Stomach (tissue), 9 donors: ENCODE measurements around the gene IL1B. TPM values are rescaled to one million over a fixed set of nuclear protein-coding genes. Genes with fewer than 3 reads are reported as not detected.

Experiments
- DNase-seq, 2 donors: peaks; one replicate each; pipeline versions ENCODE4 v3.0.0 to v3.0.0-alpha.2; 2013 to 2019
- H3K27ac ChIP-seq, 5 donors: fragments of 200-600 bp in 4 of 5; sonication (generic) in 4 of 5; one replicate each; pipeline ENCODE4 v1.5.1; 2013 to 2019; ENCODE audit warnings: mild to moderate bottlenecking in 1 of 5, moderate library complexity in 1 of 5
- H3K27me3 ChIP-seq, 3 donors: fragments of 200-600 bp; sonication (generic); one replicate each; pipeline ENCODE4 v1.5.1; 2017 to 2019; ENCODE audit warnings: mixed run types in 1 of 3
- H3K36me3 ChIP-seq, 4 donors: fragments of 200-600 bp; sonication (generic); 1 replicate in 3 of 4; 2 replicates in 1 of 4; pipeline ENCODE4 v1.5.1; 2016 to 2019
- H3K4me1 ChIP-seq, 4 donors: fragments of 200-600 bp; sonication (generic); one replicate each; pipeline ENCODE4 v1.5.1; 2016 to 2019
- H3K4me3 ChIP-seq, 4 donors: fragments of 200-600 bp; sonication (generic) in 3 of 4; one replicate each; pipeline ENCODE4 v1.5.1; 2016 to 2019; ENCODE audit warnings: mild to moderate bottlenecking in 1 of 4
- H3K9me3 ChIP-seq, 4 donors: fragments of 200-600 bp; sonication (generic); one replicate each; pipeline ENCODE4 v1.5.1; 2016 to 2019
- CTCF ChIP-seq, 7 experiments: fragments of 450-650 bp in 4 of 7; fragments of 200-600 bp in 3 of 7; sonication (generic) in 3 of 7; IDR thresholded peaks; one replicate each; pipeline ENCODE4 v1.5.1; 2016 to 2019; ENCODE audit warnings: antibody characterized with exemption in 7 of 7, control low read depth in 2 of 7, mild to moderate bottlenecking in 1 of 7
- EP300 ChIP-seq: sonication (generic); formaldehyde crosslinking; IDR thresholded peaks from one replicate; pipeline ENCODE4 v1.6.1; 2017; ENCODE audit warnings: antibody characterized with exemption
- POLR2A ChIP-seq, 4 donors: fragments of 450-650 bp; IDR thresholded peaks; one replicate each; pipeline ENCODE4 v1.6.1; 2016; ENCODE audit warnings: antibody characterized with exemption in 4 of 4, control low read depth in 2 of 4, mild to moderate bottlenecking in 1 of 4, moderate library complexity in 1 of 4
- POLR2AphosphoS5 ChIP-seq, 3 donors: sonication (generic); formaldehyde crosslinking; IDR thresholded peaks; one replicate each; pipeline ENCODE4 v1.6.1; 2016; ENCODE audit warnings: antibody characterized with exemption in 3 of 3
- WGBS, 5 donors: extraction: QIAGEN DNeasy Blood & Tissue Kit in 3 of 5; methylation state at CpG; one replicate each; pipeline versions ENCODE4 v1.1.5 to v1.1.7; 2013 to 2018; 5-methylcytosine and 5-hydroxymethylcytosine counted together
- intact Hi-C: fragments of 100-400 bp; cut with DNase I; formaldehyde crosslinking; loops from one replicate; pipeline ENCODE4 v1.15.1; 2023; ENCODE audit warnings: low total_unique reads
- polyA plus RNA-seq, 3 donors: library from polyadenylated mRNA; stranded (reverse); fragments of 200-250 nt; gene quantifications; one replicate each; pipeline ENCODE4 v1.2.3, GENCODE V29; 2013
- total RNA-seq, 5 donors: library from RNA; depleted of rRNA; stranded (reverse); fragments of >200 nt; gene quantifications; one replicate each; pipeline versions ENCODE4 v1.1.0 to v1.2.3, GENCODE V29; 2014 to 2016
- donor health status: healthy with polysubstance abuse.
- donor health status: Bipolar disorder and iron deficiency.
- donor health status: healthy.

The IL1B gene
- total and polyA plus RNA-seq, 8 donors: 1.2 to 64.9 (median 14.4) TPM

GRCh38 chr2:112870841-112871835 is 34.6 kb upstream of the IL1B start:
- Histone ChIP-seq H3K36me3 (no peaks in the 10 kb centered on the region), H3K4me1 (peaks cover 9 to 42% (median 22%) of the 10 kb centered on the region in 4 donors), H3K27me3 (no peaks in the 10 kb centered on the region), H3K9me3 (no peaks in the 10 kb centered on the region), H3K4me3 (no peak overlapping the region), H3K27ac (peak overlapping the region in 2 of 5 donors; percentile 54 to 59)
- 35 to 44% (median 40%) methylated on average over 9 of the region's 9 CpGs for WGBS, 5 donors
- intact Hi-C loops: loop anchor here (10.0 kb wide), 1 partner anchor 106 kb away; the partner anchor contains the start of gene CKAP2L
- TF ChIP-seq POLR2AphosphoS5 (IDR thresholded peaks at IDR 0.05) (no peak), POLR2A (IDR thresholded peaks at IDR 0.05) (no peak), EP300 (no peak), CTCF (IDR thresholded peaks at IDR 0.05) (no peak)
- DNase-seq: peak in 1 of 2 donors; percentile 17

- H3K4me1 ChIP-seq: peaks cover 9 to 42% (median 22%) of the 10 kb centered on the region in 4 donors
- H3K36me3 ChIP-seq: no peaks in the 10 kb centered on the region
- H3K9me3 ChIP-seq: no peaks in the 10 kb centered on the region
- H3K27me3 ChIP-seq: no peaks in the 10 kb centered on the region
- no peak overlapping the region for H3K4me3 ChIP-seq
- 15 to 32% (median 24%) methylated on average over 7 of the region's 7 CpGs for WGBS, 5 donors
- TF ChIP-seq EP300: no peak
- no peak for TF ChIP-seq POLR2A (IDR thresholded peaks at IDR 0.05)
- TF ChIP-seq CTCF (IDR thresholded peaks at IDR 0.05): no peak
- peak in 2 of 3 donors; percentile 51 for TF ChIP-seq POLR2AphosphoS5 (IDR thresholded peaks at IDR 0.05)
- DNase-seq: peak; percentile 95 to 97
- peak overlapping the region; percentile 52 to 87 (median 58) for H3K27ac ChIP-seq
- intact Hi-C loops: no loop called here
Observed at GRCh38 chr2:112869258-112869842, 32.8 kb upstream of the IL1B start.

GRCh38 chr2:112867701-112868631 is 31.4 kb upstream of the IL1B start:
- DNase-seq: peak in 1 of 2 donors; percentile 17
- Histone ChIP-seq H3K27me3 (no peaks in the 10 kb centered on the region), H3K4me3 (no peak overlapping the region), H3K9me3 (no peaks in the 10 kb centered on the region), H3K36me3 (no peaks in the 10 kb centered on the region), H3K4me1 (peaks cover 9 to 42% (median 22%) of the 10 kb centered on the region in 4 donors), H3K27ac (peak overlapping the region in 3 of 5 donors; percentile 53 to 87 (median 58))
- WGBS, 5 donors: 66 to 73% (median 71%) methylated on average over 7 of the region's 7 CpGs
- intact Hi-C loops: no loop called here
- TF ChIP-seq POLR2AphosphoS5 (IDR thresholded peaks at IDR 0.05): peak in 1 of 3 donors; percentile 36
- TF ChIP-seq EP300: no peak
- no peak for TF ChIP-seq POLR2A (IDR thresholded peaks at IDR 0.05)
- TF ChIP-seq CTCF (IDR thresholded peaks at IDR 0.05): no peak
